SK-N-SH (cell line): Measurements from ENCODE around the gene TIMM10. TPM values are rescaled to one million over a fixed set of nuclear protein-coding genes. Genes with fewer than 3 reads are reported as not detected.

Experiments used
- CTCF ChIA-PET: fragments of 300-600, 350-600 bp; formaldehyde crosslinking; extraction: SDS; loops from one replicate; lab custom pipeline; 2021; lab: Yijun Ruan, JAX
- POLR2A ChIA-PET: fragments of 350-600 bp; sonication (Branson Sonifier 250); formaldehyde crosslinking; extraction: SDS; loops from one replicate; lab custom pipeline; 2020; ENCODE audit warnings: antibody characterized with exemption, inconsistent platforms; lab: Yijun Ruan, JAX
- DNase-seq: peaks from one replicate; pipeline ENCODE4 v3.0.0; 2012
- H2AFZ ChIP-seq: fragments of 200-600 bp; sonication (generic); 2 replicates; pipeline ENCODE4 v1.8.1; 2016; ENCODE audit warnings: antibody characterized with exemption, mild to moderate bottlenecking, low read depth
- H3F3A ChIP-seq: fragments of 200-600 bp; sonication (generic); replicated peaks from 2 replicates; pipeline ENCODE3; 2016; ENCODE audit warnings: antibody characterized with exemption, mild to moderate bottlenecking; ENCODE audit not compliant: insufficient read depth
- H3K27ac ChIP-seq, 2 experiments: fragments of 200-500 bp in 1 of 2; fragments of 200-600 bp in 1 of 2; sonication (Bioruptor generic) in 1 of 2; sonication (generic), shearing (Covaris generic) in 1 of 2; 2 replicates each; pipeline versions ENCODE4 v1.5.1 to v1.6.1; 2014 to 2016; ENCODE audit warnings: low read depth in 2 of 2, inconsistent platforms in 1 of 2, low read length in 1 of 2, mild to moderate bottlenecking in 1 of 2, mixed read lengths in 1 of 2
- H3K27me3 ChIP-seq: fragments of 200-600 bp; sonication (generic), shearing (Covaris generic); 2 replicates; pipeline ENCODE4 v1.6.1; 2016; ENCODE audit warnings: mixed run types; ENCODE audit not compliant: insufficient read depth
- H3K36me3 ChIP-seq, 2 experiments: fragments of 200-500 bp in 1 of 2; fragments of 200-600 bp in 1 of 2; sonication (Bioruptor generic) in 1 of 2; sonication (generic) in 1 of 2; replicated peaks in 1 of 2; 2 replicates each; pipeline versions ENCODE3 to v1.5.1; 2014 to 2016; ENCODE audit warnings: low read length in 1 of 2, mild to moderate bottlenecking in 1 of 2; ENCODE audit not compliant: insufficient read depth in 2 of 2, control insufficient read depth in 1 of 2
- H3K4me1 ChIP-seq, 2 experiments: fragments of 200-500 bp in 1 of 2; fragments of 200-600 bp in 1 of 2; sonication (Bioruptor generic) in 1 of 2; sonication (generic), shearing (Covaris generic) in 1 of 2; 2 replicates each; pipeline versions ENCODE4 v1.5.1 to v1.6.1; 2014 to 2016; ENCODE audit warnings: low read depth in 1 of 2, low read length in 1 of 2, mixed run types in 1 of 2; ENCODE audit not compliant: insufficient read depth in 2 of 2, control insufficient read depth in 1 of 2
- H3K4me2 ChIP-seq: fragments of 200-600 bp; sonication (generic), shearing (Covaris generic); 2 replicates; pipeline ENCODE4 v1.6.1; 2017; ENCODE audit warnings: mixed run types
- H3K4me3 ChIP-seq, 2 experiments: fragments of 200-500 bp in 1 of 2; fragments of 200-600 bp in 1 of 2; sonication (Bioruptor generic) in 1 of 2; sonication (generic), shearing (Covaris generic) in 1 of 2; 2 replicates each; pipeline versions ENCODE4 v1.5.1 to v1.8.1; 2014 to 2016; ENCODE audit warnings: low read depth in 2 of 2, inconsistent platforms in 1 of 2, low read length in 1 of 2, mild to moderate bottlenecking in 1 of 2, mixed read lengths in 1 of 2, moderate library complexity in 1 of 2
- H3K79me2 ChIP-seq: fragments of 200-600 bp; sonication (generic); 2 replicates; pipeline ENCODE4 v1.8.1; 2017; ENCODE audit warnings: mild to moderate bottlenecking; ENCODE audit not compliant: insufficient read depth
- H3K9ac ChIP-seq: fragments of 200-600 bp; sonication (generic); 2 replicates; pipeline ENCODE4 v1.6.1; 2017; ENCODE audit warnings: mixed run types
- H3K9me2 ChIP-seq: fragments of 200-600 bp; sonication (generic); 2 replicates; pipeline ENCODE4 v1.6.1; 2017; ENCODE audit warnings: mixed run types
- H3K9me3 ChIP-seq: fragments of 200-600 bp; sonication (generic); 2 replicates; pipeline ENCODE4 v1.6.1; 2017; ENCODE audit warnings: mixed run types, mild to moderate bottlenecking, moderate library complexity
- H4K20me1 ChIP-seq: fragments of 200-600 bp; sonication (generic); 2 replicates; pipeline ENCODE4 v1.6.1; 2017; ENCODE audit warnings: mild to moderate bottlenecking, mixed run types; ENCODE audit not compliant: insufficient read depth
- CHD2 ChIP-seq: fragments of 150-350 bp; IDR thresholded peaks from 2 replicates; pipeline ENCODE4 v1.6.1; 2018; ENCODE audit warnings: low read length; ENCODE audit not compliant: partially characterized antibody
- ELF1 ChIP-seq: IDR thresholded peaks from 2 replicates; pipeline ENCODE4 v1.4.0; 2012
- EP300 ChIP-seq, 2 experiments: IDR thresholded peaks; 2 replicates each; pipeline versions ENCODE4 v1.4.0 to v1.6.1; 2012; ENCODE audit warnings: borderline replicate concordance in 1 of 2, low read depth in 1 of 2, low read length in 1 of 2
- FOSL2 ChIP-seq: IDR thresholded peaks from 2 replicates; pipeline ENCODE4 v1.4.0; 2012; ENCODE audit warnings: low read depth, mild to moderate bottlenecking, moderate library complexity, borderline replicate concordance
- FOXJ3 ChIP-seq: sonication (generic); formaldehyde crosslinking; IDR thresholded peaks from 2 replicates; pipeline ENCODE4 v1.5.1; 2020; ENCODE audit warnings: mild to moderate bottlenecking, missing genetic modification reagents
- GATA2 ChIP-seq: sonication (generic); formaldehyde crosslinking; IDR thresholded peaks from 2 replicates; pipeline ENCODE4 v1.5.0; 2020; ENCODE audit warnings: mild to moderate bottlenecking, missing genetic modification reagents
- IRF3 ChIP-seq: fragments of 150-350 bp; IDR thresholded peaks from 2 replicates; pipeline ENCODE4 v1.6.1; 2016; ENCODE audit warnings: mild to moderate bottlenecking, low read depth, low read length
- JUND ChIP-seq: IDR thresholded peaks from 2 replicates; pipeline ENCODE4 v1.4.0; 2012
- MAX ChIP-seq: IDR thresholded peaks from 2 replicates; pipeline ENCODE4 v1.4.0; 2012; ENCODE audit warnings: low read depth
- MEF2A ChIP-seq: IDR thresholded peaks from 2 replicates; pipeline ENCODE4 v1.4.0; 2012; ENCODE audit warnings: low read depth, borderline replicate concordance
- MXI1 ChIP-seq: IDR thresholded peaks from 2 replicates; pipeline ENCODE4 v1.6.1; 2012; ENCODE audit warnings: mild to moderate bottlenecking, low read depth, low read length, improper control_type of control experiment
- NRF1 ChIP-seq: IDR thresholded peaks from 2 replicates; pipeline ENCODE4 v1.6.1; 2012; ENCODE audit warnings: low read depth, mild to moderate bottlenecking, low read length
- RAD21 ChIP-seq: IDR thresholded peaks from 2 replicates; pipeline ENCODE4 v1.6.1; 2012; ENCODE audit warnings: mild to moderate bottlenecking, low read length
- RCOR1 ChIP-seq: fragments of 150-350 bp; IDR thresholded peaks from 2 replicates; pipeline ENCODE4 v1.6.1; 2017; ENCODE audit warnings: antibody characterized with exemption, low read length
- REST ChIP-seq: IDR thresholded peaks from 2 replicates; pipeline ENCODE4 v1.6.1; 2012; ENCODE audit warnings: mild to moderate bottlenecking, low read depth, low read length, moderate library complexity
- RXRA ChIP-seq: IDR thresholded peaks from 2 replicates; pipeline ENCODE4 v1.4.0; 2012; ENCODE audit warnings: low read depth, mild to moderate bottlenecking, borderline replicate concordance
- TCF12 ChIP-seq: IDR thresholded peaks from 2 replicates; pipeline ENCODE4 v1.4.0; 2012
- TEAD4 ChIP-seq: IDR thresholded peaks from 2 replicates; pipeline ENCODE4 v1.4.0; 2012; ENCODE audit warnings: mild to moderate bottlenecking, borderline replicate concordance; ENCODE audit not compliant: insufficient read depth
- WGBS: methylation state at CpG from one replicate; pipeline ENCODE4 v1.1.6; 2017; ENCODE audit warnings: low lambda C conversion rate; 5-methylcytosine and 5-hydroxymethylcytosine counted together
- polyA plus RNA-seq, 3 experiments: library from polyadenylated mRNA; depleted of rRNA; stranded (reverse); fragments of >200 nt; gene quantifications; 2 replicates each; pipeline ENCODE4 v1.2.3, GENCODE V29; 2012

Gene TIMM10
- polyA plus RNA-seq, 1 of the 3 experiments (the other 2 are of a cell fraction), result 179 TPM

GRCh38 chr11:57513452-57513795 lies 17.1 kb downstream of the TIMM10 start (continued):
- no peak for TF ChIP-seq JUND
- no peak for TF ChIP-seq TCF12
- no peak for TF ChIP-seq FOSL2
- TF ChIP-seq GATA2 (CRISPR knock-in tag), result no peak
- no peak for TF ChIP-seq ELF1
- TF ChIP-seq RCOR1, result no peak

GRCh38 chr11:57512646-57513451 lies 17.7 kb downstream of the TIMM10 start:
- Histone ChIP-seq H3F3A (no peaks in the 10 kb centered on the region), H3K27ac (no peak overlapping the region), H3K4me2 (no peak overlapping the region), H3K9ac (no peak overlapping the region), H2AFZ (no peak overlapping the region), H4K20me1 (no peaks in the 10 kb centered on the region), H3K9me3 (no peaks in the 10 kb centered on the region), H3K4me3 (no peak overlapping the region), H3K36me3 (no peaks in the 10 kb centered on the region), H3K27me3 (no peaks in the 10 kb centered on the region), H3K79me2 (no peaks in the 10 kb centered on the region), H3K4me1 (peaks cover 0 to 9% of the 10 kb centered on the region in 2 experiments; a peak in 1 of 4 replicates), H3K9me2 (no peaks in the 10 kb centered on the region)
- no peak for TF ChIP-seq JUND
- no peak for TF ChIP-seq MXI1
- peak; percentile 39 for DNase-seq
- POLR2A ChIA-PET, result interaction anchor here (1.1 kb wide), 1 partner anchor 20 kb away, joined by 3 read pairs; no protein-coding TSS in a partner anchor
- CTCF ChIA-PET, result interaction anchor here (0.7 to 6.9 kb wide), 11 partner anchors 11 to 167 kb away, joined by 3 to 106 read pairs (median 14); partner anchors contain the start of genes RTN4RL2 and TIMM10
- 82% methylated on average over 12 of the region's 12 CpGs for WGBS

- no peak overlapping the region for H2AFZ ChIP-seq
- H3K4me1 ChIP-seq, result peaks cover 0 to 9% of the 10 kb centered on the region in 2 experiments; a peak in 1 of 4 replicates
- 95% methylated on average over 6 of the region's 6 CpGs for WGBS
- CTCF ChIA-PET, result interaction anchor here (1.2 to 2.4 kb wide), 4 partner anchors 15 to 268 kb away, joined by 3 to 19 read pairs (median 6); no protein-coding TSS in a partner anchor
- no peaks in the 10 kb centered on the region for H3F3A ChIP-seq
- H3K9me3 ChIP-seq, result no peaks in the 10 kb centered on the region
- H3K4me3 ChIP-seq, result no peak overlapping the region
- DNase-seq, result no peak
- H3K79me2 ChIP-seq, result no peaks in the 10 kb centered on the region
- no peaks in the 10 kb centered on the region for H3K27me3 ChIP-seq
- H3K27ac ChIP-seq, result no peak overlapping the region
- H3K36me3 ChIP-seq, result no peaks in the 10 kb centered on the region
- H3K4me2 ChIP-seq, result no peak overlapping the region
- H3K9me2 ChIP-seq, result no peaks in the 10 kb centered on the region
- no peaks in the 10 kb centered on the region for H4K20me1 ChIP-seq
- POLR2A ChIA-PET, result no interaction called here
- H3K9ac ChIP-seq, result no peak overlapping the region
- TF ChIP-seq MEF2A, result no peak
- no peak for TF ChIP-seq RXRA
- TF ChIP-seq TCF12, result no peak
- TF ChIP-seq ELF1, result no peak
- TF ChIP-seq EP300 (IDR thresholded peaks at IDR 0.05; ENCODE audit: borderline replicate concordance in 1 of 2, low read depth in 1 of 2, low read length in 1 of 2), result no peak
- no peak for TF ChIP-seq FOXJ3 (CRISPR knock-in tag)
- TF ChIP-seq CHD2, result no peak
- no peak for TF ChIP-seq NRF1
- TF ChIP-seq FOSL2, result no peak
- no peak for TF ChIP-seq IRF3
- no peak for TF ChIP-seq RAD21
- TF ChIP-seq REST, result no peak
- no peak for TF ChIP-seq TEAD4
- TF ChIP-seq MAX, result no peak
- no peak for TF ChIP-seq GATA2 (CRISPR knock-in tag)
Observed at GRCh38 chr11:57511741-57512430, 18.7 kb downstream of the TIMM10 start.
